GM06990 (cell line): Measurements from ENCODE around the gene ERAP2.

Experiments
- DNase-seq: peaks from one replicate; pipeline ENCODE4 v3.0.0-alpha.2; 2011; ENCODE audit not compliant: insufficient read length; ENCODE audit errors: extremely low read depth
- H3K27me3 ChIP-seq: replicated peaks from 2 replicates; pipeline ENCODE4 v1.6.0; 2011; ENCODE audit warnings: low read length; ENCODE audit not compliant: control insufficient read depth, insufficient read depth
- H3K36me3 ChIP-seq: 2 replicates; pipeline ENCODE4 v1.5.1; 2011; ENCODE audit warnings: low read length; ENCODE audit not compliant: control insufficient read depth, insufficient read depth
- H3K4me3 ChIP-seq: replicated peaks from 2 replicates; pipeline ENCODE4 v1.5.1; 2011; ENCODE audit warnings: low read depth, mild to moderate bottlenecking, control low read depth, low read length
- CTCF ChIP-seq: IDR thresholded peaks from 2 replicates; pipeline ENCODE4 v1.5.1; 2011; ENCODE audit warnings: low read length, control low read depth, mild to moderate bottlenecking, inconsistent platforms; ENCODE audit not compliant: insufficient read depth, poor library complexity, severe bottlenecking

The ERAP2 gene

DNA sequence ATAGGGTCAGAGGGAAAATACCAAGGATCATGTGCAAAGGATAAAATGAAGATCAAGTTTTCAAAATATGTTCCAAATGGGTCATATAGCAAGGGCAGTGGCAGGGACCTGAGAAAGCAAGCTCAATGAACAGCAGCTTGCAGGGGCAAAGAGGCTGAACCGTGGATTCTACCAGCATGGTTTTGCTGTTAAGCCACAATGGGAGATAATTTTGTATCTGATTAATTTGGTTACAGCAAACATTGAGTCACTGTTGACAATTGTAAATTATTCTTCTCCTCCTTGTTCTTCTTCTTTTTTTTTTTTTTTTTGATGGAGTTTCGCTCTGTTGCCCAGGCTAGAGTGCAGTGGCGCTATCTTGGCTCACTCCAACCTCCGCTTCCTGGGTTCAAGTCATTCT, 18.4 kb upstream of the ERAP2 start:
- Histone ChIP-seq H3K36me3 (no peaks in the 10 kb centered on the region), H3K4me3 (no peak overlapping the region), H3K27me3 (no peaks in the 10 kb centered on the region)
- DNase-seq, result no peak
- no peak for TF ChIP-seq CTCF

- no peak for DNase-seq
- no peak overlapping the region for H3K4me3 ChIP-seq
- H3K27me3 ChIP-seq, result no peaks in the 10 kb centered on the region
- no peak for TF ChIP-seq CTCF
- no peaks in the 10 kb centered on the region for H3K36me3 ChIP-seq
Observed at GRCh38 chr5:96859375-96859774, 16.9 kb upstream of the ERAP2 start.

DNA sequence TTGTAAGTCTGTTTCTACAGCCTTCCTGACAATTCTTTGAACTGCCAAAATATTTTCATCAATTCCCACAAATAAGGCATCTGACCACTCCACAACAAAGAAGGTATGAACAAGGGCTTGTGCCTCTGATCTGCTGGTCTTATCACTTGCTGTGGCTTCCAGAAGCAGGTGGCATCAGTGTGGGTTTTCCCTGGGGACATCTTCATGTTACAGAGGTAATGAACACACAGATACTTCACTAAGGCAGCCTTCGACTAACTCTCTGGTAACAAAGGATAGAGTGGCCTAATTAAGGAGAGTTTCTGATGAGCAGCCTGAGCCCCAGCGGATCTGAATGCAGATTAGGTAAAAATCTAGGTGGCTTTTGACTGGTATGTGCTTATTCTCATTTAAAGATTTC, 15.2 kb upstream of the ERAP2 start:
- DNase-seq, result no peak
- H3K36me3 ChIP-seq, result no peaks in the 10 kb centered on the region
- no peak overlapping the region for H3K4me3 ChIP-seq
- H3K27me3 ChIP-seq, result no peaks in the 10 kb centered on the region
- no peak for TF ChIP-seq CTCF

GRCh38 chr5:96863114-96863513, 13.2 kb upstream of the ERAP2 start:
- Histone ChIP-seq H3K27me3 (no peaks in the 10 kb centered on the region), H3K4me3 (no peak overlapping the region), H3K36me3 (no peaks in the 10 kb centered on the region)
- TF ChIP-seq CTCF, result no peak
- DNase-seq, result no peak

- Histone ChIP-seq H3K4me3 (no peak overlapping the region), H3K36me3 (no peaks in the 10 kb centered on the region), H3K27me3 (no peaks in the 10 kb centered on the region)
- no peak for DNase-seq
- TF ChIP-seq CTCF, result no peak
Observed at GRCh38 chr5:96863949-96864584, 12.2 kb upstream of the ERAP2 start.
